ENCODE data around the gene NOD1.

NOD1 gene

DNA sequence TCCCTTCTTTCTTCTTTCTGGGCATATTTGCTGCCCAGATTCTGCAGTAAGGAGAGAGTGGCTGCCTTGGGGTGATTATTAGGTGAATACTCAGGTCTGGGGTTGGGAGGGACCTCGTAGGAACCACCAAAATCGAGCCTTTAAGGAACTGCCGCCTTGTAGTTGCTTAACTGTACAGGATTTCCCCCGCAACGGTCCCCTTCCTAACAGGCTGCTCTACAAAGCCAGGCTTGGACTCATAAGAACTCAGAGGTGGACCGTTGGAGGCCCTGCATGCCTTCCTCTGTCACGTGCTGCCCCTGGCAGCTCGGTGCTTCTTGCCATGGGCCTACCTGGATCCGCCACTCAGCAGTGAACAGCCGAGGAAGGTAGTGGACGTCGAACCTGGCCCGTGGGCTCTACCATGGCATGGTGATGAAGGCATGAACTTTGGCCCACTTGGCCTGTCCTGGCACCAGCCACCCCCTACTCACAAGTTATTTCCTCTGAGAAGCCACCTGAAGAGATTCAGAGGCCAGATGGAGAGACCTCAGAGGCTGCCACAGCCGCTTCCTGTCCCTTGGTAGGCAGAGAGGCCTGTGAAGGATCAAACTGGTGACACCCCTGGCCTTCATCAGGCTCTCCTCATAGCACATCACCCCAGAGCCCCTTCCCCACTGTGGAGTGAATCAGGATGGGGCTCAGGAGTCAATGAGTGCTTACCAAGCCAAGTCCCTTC is 54.6 kb downstream of the NOD1 start:
- Histone ChIP-seq H3K27ac (replicated peaks) (peak overlapping the region; percentile 77), H3K4me3 (replicated peaks; ENCODE audit: insufficient read depth, low read length) (no peak overlapping the region), H3K27me3 (ENCODE audit: insufficient read depth, poor library complexity, severe bottlenecking) (no peaks in the 10 kb centered on the region)
- peak in 1 of 2 experiments; percentile 75 for DNase-seq (ENCODE audit: low read depth in 1 of 2, low spot score in 1 of 2)
- TF ChIP-seq, protein P1, sequence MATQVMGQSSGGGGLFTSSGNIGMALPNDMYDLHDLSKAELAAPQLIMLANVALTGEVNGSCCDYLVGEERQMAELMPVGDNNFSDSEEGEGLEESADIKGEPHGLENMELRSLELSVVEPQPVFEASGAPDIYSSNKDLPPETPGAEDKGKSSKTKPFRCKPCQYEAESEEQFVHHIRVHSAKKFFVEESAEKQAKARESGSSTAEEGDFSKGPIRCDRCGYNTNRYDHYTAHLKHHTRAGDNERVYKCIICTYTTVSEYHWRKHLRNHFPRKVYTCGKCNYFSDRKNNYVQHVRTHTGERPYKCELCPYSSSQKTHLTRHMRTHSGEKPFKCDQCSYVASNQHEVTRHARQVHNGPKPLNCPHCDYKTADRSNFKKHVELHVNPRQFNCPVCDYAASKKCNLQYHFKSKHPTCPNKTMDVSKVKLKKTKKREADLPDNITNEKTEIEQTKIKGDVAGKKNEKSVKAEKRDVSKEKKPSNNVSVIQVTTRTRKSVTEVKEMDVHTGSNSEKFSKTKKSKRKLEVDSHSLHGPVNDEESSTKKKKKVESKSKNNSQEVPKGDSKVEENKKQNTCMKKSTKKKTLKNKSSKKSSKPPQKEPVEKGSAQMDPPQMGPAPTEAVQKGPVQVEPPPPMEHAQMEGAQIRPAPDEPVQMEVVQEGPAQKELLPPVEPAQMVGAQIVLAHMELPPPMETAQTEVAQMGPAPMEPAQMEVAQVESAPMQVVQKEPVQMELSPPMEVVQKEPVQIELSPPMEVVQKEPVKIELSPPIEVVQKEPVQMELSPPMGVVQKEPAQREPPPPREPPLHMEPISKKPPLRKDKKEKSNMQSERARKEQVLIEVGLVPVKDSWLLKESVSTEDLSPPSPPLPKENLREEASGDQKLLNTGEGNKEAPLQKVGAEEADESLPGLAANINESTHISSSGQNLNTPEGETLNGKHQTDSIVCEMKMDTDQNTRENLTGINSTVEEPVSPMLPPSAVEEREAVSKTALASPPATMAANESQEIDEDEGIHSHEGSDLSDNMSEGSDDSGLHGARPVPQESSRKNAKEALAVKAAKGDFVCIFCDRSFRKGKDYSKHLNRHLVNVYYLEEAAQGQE (IDR thresholded peaks at IDR 0.05; ENCODE audit: insufficient replicate concordance, low read depth): no peak
- peak; percentile 32; the same call in 1 of the 2 replicates for TF ChIP-seq SPI1 (IDR thresholded peaks at IDR 0.05; ENCODE audit: borderline replicate concordance, low read depth)
- TF ChIP-seq, protein P2, sequence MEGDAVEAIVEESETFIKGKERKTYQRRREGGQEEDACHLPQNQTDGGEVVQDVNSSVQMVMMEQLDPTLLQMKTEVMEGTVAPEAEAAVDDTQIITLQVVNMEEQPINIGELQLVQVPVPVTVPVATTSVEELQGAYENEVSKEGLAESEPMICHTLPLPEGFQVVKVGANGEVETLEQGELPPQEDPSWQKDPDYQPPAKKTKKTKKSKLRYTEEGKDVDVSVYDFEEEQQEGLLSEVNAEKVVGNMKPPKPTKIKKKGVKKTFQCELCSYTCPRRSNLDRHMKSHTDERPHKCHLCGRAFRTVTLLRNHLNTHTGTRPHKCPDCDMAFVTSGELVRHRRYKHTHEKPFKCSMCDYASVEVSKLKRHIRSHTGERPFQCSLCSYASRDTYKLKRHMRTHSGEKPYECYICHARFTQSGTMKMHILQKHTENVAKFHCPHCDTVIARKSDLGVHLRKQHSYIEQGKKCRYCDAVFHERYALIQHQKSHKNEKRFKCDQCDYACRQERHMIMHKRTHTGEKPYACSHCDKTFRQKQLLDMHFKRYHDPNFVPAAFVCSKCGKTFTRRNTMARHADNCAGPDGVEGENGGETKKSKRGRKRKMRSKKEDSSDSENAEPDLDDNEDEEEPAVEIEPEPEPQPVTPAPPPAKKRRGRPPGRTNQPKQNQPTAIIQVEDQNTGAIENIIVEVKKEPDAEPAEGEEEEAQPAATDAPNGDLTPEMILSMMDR (IDR thresholded peaks at IDR 0.05; ENCODE audit: insufficient read depth, low read length): no peak
- TF ChIP-seq POLR2AphosphoS5 (IDR thresholded peaks at IDR 0.05; ENCODE audit: low read depth): peak; percentile 49; the same call in 1 of the 2 replicates
- no peak for TF ChIP-seq GABPA (IDR thresholded peaks at IDR 0.05; ENCODE audit: low read depth)

DNA sequence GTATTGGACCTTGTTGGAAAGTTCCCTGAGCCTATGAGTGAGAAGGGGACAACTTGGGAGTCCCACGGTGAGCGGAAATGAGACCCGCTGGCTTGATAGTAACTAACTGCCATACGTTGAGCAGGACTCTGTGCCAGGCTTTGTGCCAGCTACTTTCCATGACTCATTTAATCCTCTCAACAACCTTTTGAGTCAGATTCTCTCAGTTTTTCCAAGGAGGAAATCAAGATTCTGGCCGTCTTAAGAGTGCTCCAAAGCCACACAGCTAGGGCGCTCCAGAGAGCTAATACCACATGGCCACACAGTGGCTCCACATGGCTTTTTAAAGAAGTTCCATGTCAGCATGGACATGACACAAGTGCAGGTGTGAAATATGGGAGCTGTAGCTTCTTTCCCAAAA is 55.7 kb downstream of the NOD1 start:
- no peak for DNase-seq (ENCODE audit: low read depth in 1 of 2, low spot score in 1 of 2)

DNA sequence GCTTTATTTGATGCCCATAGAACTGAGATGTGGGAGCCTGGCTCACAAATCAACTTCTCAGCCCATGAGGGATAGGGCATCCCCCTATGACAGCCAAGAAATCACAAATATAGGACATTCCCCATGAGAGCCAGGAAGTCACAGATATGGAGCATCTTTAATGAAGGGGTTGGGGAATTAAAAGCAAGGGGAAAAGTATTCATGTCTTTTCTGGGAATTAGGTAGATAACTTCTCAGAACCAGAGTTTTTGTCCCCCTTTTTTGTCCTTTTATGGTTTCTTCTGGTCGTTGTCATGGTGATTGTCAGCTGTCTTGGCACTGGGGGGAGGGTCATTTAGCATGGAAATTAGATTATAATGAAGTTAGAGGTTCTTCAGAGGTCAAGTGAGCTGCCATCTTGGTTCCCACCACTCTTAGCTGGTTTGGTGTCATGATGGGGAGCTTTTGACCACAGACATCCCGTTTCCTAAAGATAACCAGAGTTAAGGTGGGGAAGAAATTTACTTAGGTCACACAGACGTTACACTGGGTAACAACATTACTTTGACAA is 56.9 kb downstream of the NOD1 start:
- H3K27me3 ChIP-seq (ENCODE audit: insufficient read depth, poor library complexity, severe bottlenecking): no peaks in the 10 kb centered on the region
- no peak for DNase-seq (ENCODE audit: low read depth in 1 of 2, low spot score in 1 of 2)
- H3K27ac ChIP-seq (replicated peaks): no peak overlapping the region
- TF ChIP-seq, protein P2 (IDR thresholded peaks at IDR 0.05; ENCODE audit: insufficient read depth, low read length): no peak
- TF ChIP-seq SPI1 (IDR thresholded peaks at IDR 0.05; ENCODE audit: borderline replicate concordance, low read depth) (no peak), GABPA (IDR thresholded peaks at IDR 0.05; ENCODE audit: low read depth) (no peak), POLR2AphosphoS5 (IDR thresholded peaks at IDR 0.05; ENCODE audit: low read depth) (no peak)
- TF ChIP-seq, protein P1 (IDR thresholded peaks at IDR 0.05; ENCODE audit: insufficient replicate concordance, low read depth): no peak
- no peak overlapping the region for H3K4me3 ChIP-seq (replicated peaks; ENCODE audit: insufficient read depth, low read length)

More for the DNA sequence above, 55.7 kb downstream of the NOD1 start:
- no peak overlapping the region for H3K4me3 ChIP-seq (replicated peaks; ENCODE audit: insufficient read depth, low read length)
- no peaks in the 10 kb centered on the region for H3K27me3 ChIP-seq (ENCODE audit: insufficient read depth, poor library complexity, severe bottlenecking)
- H3K27ac ChIP-seq (replicated peaks): peak overlapping the region; percentile 77; the same call in 1 of the 2 replicates
- TF ChIP-seq SPI1 (IDR thresholded peaks at IDR 0.05; ENCODE audit: borderline replicate concordance, low read depth): no peak
- no peak for TF ChIP-seq GABPA (IDR thresholded peaks at IDR 0.05; ENCODE audit: low read depth)
- TF ChIP-seq, protein P2 (IDR thresholded peaks at IDR 0.05; ENCODE audit: insufficient read depth, low read length): no peak
- TF ChIP-seq, protein P1 (IDR thresholded peaks at IDR 0.05; ENCODE audit: insufficient replicate concordance, low read depth): no peak
- TF ChIP-seq POLR2AphosphoS5 (IDR thresholded peaks at IDR 0.05; ENCODE audit: low read depth): no peak
